Stimulated activated CD4-positive, alpha-beta T cell treated with anti-CD3 and anti-CD28 coated beads, Interleukin-12 subunit alpha, Interleukin-12 subunit beta, amount 100 ng/mL, for 4 hours (primary cell): ENCODE results near the gene TUSC2.

ENCODE experiments used
- DNase-seq: peaks from one replicate; pipeline ENCODE4 v3.0.0-alpha.2; 2020

Gene TUSC2

DNA sequence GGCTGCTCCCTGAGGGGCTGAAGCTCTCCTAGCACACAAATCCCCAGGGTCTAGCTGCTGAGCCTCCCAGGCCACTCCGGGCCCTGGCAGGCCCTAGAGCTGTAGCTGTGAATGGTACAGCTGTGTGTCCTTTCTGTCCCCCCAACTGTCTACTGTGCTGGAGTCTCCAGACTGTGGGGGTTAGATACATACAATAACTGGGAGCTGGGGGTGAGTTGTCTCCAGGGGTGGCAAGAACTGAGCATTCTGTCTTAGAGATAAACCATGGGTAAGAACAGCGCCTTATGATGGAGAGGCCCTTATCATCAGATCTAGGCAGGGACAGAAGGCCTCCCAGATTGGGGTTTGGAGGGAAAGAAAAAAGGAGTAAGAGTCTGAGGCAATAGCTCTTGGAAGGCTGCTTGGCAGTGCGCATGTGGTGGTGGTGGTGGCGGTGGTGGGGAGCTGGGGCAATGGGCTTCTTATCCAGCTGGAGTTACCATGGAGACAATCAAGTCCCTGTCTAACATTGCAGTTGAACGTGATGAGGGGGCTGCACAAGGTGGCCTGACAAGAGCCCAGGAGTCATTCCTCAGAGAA is 26.3 kb upstream of the TUSC2 start:
- no peak for DNase-seq

DNA sequence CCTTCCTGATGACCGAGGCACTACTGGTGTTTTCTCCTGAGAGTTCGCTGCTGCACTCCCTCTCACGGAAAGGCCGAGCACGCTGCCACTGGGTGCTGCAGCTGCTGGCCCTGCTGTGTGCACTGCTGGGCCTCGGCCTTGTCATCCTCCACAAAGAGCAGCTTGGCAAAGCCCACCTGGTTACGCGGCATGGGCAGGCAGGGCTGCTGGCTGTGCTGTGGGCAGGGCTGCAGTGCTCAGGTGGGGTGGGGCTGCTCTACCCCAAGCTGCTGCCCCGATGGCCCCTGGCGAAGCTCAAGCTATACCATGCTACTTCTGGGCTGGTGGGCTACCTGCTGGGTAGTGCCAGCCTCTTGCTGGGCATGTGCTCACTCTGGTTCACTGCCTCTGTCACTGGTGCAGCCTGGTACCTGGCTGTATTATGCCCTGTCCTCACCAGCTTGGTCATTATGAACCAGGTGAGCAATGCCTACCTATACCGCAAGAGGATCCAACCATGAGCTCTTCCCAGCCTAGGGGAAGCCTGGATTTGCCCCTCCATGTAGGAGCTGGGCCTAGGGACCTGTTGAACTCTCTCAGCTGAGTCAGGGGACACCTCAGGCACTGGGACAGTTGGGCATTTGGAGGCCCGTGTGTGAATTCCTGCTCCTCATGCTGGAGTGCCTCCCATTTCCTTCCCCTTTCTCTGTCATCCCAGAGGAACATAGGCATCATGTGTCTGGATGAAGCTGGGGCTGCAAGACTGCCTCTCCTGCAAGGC is 25.4 kb upstream of the TUSC2 start:
- no peak for DNase-seq

DNA sequence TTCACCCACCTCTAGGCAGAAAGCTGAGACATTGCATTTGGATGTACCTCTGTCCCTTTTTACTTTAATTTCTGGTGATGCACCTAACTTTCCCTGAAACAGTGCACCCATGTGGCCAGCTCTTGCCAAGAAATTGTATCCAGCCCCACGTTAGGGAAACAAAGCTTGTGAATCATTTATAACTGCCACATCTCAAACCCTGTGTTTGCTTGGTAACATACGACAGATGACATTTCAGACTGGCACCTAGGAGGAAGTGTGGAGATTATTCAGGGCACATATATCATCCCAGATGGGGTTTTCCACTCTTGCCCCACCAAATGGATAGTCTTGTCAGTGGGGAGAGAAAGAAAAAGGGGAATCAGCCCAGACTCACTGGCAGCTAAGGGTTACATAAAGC is 24.8 kb upstream of the TUSC2 start:
- no peak for DNase-seq

GRCh38 chr3:50351323-50351697 is 23.3 kb upstream of the TUSC2 start:
- DNase-seq, result no peak

DNA sequence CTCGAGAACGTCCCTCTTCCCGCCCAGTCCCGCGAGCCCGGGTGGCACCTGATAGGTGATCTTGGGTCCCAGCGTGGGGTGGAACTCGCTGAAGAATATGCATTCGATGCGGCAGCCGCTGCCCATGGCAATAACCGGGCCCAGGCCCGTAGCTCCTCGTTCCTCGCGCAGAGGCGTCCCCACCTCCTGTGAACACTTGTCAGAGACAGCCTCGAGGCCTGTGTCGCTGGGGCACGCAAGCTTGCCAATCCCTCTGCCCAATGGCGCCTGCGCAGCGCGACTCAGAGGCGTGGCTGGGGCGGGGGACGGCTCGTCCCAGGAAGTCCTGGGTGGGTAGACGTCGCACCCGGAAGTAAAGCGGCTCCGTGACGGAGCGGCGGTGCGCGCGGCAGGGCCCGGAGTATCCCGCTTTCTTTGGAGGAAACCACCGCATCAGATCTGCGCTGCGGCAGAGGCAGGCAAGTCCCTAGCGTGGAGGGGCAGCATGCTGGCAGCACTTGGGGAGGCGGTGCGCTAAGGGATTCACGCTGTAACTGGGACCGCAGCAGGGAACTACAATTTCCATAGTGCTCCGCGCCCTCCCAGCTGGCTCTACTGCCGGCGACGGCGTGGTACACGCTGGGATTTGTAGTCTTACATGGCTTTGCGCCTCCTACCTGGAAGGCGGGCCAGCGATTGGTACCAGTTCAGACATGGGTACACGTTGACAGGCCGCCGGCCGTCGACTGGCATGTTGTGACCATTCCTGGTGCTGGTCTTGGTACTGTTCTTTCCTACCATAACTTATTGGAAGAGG is 22.7 kb upstream of the TUSC2 start, which contains the start of the genes CYB561D2 and NPRL2:
CYB561D2 (plus strand) TSS at position 336 of the 796 bp plus-strand sequence. CDS start 572 bp downstream, outside the sequence.
NPRL2 (minus strand) TSS at position 249 of the 796 bp plus-strand sequence; CDS start at position 126, 123 bp downstream.
- peak; percentile 99 for DNase-seq

DNA sequence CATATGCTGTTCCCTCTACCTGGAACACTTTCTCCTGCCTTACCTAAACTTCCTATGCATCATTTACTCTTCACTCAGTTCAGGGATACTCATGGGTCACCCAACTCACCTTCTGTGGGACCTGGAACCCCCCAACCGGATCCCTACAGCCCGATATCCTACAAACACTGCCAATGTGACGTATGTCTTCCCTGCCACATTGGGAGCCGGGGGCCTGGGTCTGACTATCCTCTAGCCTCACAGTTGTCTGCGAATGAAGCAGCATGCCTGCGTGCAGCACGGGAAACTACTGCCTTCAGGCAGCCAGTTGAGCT is 22.1 kb upstream of the TUSC2 start:
- no peak for DNase-seq

DNA sequence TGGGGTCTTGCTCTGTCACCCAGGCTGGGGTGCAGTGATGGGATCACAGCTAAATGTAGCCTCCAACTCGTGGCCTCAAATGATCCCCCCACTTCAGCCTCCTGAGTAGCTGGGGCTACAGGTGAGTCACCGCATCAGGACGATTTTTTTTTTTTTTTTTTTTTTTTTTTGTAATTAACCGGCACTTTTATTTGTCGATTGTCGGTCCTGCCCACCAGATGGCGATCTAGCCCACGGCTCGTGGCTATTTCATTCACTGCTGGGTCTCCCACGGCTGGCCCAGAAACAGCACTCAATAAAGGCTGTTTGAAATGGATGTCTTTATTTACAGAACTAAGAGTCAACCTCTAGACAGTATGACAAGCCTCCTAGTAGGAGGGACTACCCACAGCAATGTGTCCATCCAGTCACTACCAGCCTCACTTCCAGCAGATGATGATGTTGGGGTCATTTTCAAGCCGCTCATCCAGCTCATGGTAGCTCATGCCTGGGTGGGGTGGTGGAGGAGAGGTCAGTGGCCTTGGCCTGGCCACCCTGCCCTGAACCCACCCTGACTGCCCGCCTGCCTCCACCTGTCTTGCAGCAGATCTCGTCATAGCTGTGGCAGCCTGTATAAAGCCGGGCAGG is 19.3 kb upstream of the TUSC2 start:
- peak; percentile 66 for DNase-seq

DNA sequence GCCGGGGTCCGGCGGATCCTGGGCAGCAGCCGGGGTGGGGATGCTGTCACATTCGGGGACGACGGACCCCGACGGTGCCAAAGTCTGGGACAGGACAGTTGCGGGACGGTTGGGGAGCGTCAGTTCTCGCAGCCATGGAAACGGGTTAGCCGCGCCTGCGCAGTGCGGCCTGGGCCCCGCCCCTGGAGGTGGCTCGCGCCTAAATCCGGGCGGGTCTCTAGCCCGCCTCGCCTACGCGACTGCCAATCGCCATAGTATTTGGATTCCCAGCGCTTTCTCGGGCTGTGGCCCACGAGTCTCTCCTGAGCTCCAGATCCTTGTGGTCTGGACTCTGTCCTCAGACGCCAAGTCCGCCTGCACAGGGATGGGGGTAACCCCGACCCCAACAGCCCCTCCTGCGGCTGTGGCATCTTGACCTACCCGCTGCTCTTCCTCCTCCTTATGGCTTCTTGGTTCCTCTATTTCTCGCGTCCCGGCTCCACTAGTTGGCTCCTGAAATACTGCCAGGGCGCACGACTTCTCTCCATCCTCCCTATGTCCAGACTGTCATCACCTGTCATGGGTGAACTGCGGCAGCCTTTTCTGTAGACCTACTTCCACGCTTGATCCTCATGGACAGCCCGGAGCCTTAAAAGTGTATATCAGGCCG is 17.7 kb upstream of the TUSC2 start, which contains the start of gene ZMYND10:
ZMYND10 (minus strand) TSS at position 147 of the 649 bp plus-strand sequence. CDS start 153 bp downstream, outside the sequence.
- DNase-seq, result peak; percentile 67

GRCh38 chr3:50345008-50345407 is 17.0 kb upstream of the TUSC2 start:
- DNase-seq, result no peak

- DNase-seq, result no peak
Observed at GRCh38 chr3:50342813-50343633, 15.0 kb upstream of the TUSC2 start.

DNA sequence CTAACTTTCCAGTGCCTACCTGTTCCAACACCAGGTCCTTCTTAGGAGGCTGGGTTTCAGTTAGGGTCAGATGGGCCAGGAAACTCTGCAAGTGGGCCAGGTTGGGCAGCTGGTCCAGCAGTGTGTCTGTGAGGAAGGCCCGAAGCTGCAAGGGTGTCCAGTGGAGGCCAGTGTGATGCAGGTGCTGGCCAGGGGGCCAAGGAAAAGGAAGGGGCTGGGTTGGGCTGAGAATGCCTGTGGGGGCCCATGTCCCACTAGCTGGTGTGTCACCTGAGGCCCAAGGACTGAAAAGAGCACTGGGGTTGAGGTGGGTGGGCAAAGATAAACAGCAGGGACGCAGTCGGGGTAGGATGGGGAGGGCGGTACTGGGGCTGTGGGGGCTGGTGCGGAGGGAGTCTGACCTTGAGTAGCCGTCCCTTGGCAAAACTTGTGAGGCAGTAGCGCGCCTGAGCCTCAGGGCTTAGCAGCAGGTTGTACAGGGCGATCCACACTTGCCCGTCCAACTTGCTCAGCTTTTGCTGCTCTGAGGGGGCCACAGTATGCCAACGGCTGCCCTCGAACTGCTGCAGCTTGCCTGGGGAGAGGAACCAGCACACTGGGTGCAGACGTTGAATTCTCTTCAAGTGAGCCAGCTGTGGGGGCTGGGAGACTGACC is 14.1 kb upstream of the TUSC2 start:
- DNase-seq, result no peak

DNA sequence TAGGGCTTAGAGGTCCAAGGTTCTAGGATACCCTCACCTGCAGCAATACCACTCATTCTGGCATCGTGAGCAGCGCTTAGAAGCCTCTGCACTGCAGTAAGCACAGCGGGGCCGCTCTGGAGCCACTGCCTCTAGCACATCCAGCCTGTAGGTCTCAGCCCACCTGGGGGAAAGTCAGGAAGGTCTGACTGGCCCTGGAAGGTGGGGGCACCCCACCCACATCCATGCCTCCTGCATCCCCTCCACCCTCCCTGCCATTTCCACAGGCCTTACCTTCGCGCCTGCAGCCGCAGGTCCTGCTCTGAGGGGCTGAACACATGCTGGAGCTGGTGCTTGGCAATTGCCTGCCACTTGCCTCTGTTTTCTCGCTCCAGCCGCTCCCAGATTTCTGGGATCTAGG is 13.5 kb upstream of the TUSC2 start:
- DNase-seq, result no peak

DNA sequence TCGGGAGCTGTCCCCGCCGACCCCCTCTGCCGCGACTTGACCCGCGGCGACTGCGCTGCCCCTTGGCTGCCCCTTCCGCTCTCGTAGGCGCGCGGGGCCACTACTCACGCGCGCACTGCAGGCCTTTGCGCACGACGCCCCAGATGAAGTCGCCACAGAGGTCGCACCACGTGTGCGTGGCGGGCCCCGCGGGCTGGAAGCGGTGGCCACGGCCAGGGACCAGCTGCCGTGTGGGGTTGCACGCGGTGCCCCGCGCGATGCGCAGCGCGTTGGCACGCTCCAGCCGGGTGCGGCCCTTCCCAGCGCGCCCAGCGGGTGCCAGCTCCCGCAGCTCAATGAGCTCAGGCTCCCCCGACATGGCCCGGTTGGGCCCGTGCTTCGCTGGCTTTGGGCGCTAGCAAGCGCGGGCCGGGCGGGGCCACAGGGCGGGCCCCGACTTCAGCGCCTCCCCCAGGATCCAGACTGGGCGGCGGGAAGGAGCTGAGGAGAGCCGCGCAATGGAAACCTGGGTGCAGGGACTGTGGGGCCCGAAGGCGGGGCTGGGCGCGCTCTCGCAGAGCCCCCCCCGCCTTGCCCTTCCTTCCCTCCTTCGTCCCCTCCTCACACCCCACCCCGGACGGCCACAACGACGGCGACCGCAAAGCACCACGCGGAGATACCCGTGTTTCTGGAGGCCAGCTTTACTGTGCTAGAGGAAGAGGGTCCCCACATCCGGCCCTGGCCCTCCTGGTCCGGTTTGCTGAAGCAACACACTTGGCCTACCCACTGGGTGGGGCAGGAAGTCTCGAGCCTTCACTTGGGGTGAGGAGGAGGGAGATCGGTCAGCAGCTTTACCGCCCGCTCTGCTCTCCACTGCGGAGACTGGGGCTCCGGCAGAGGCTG is 12.7 kb upstream of the TUSC2 start, which contains the start of gene RASSF1:
RASSF1 (minus strand) TSS at position 389 of the 882 bp plus-strand sequence; CDS start at position 358, 31 bp downstream.
- DNase-seq, result peak; percentile 64

GRCh38 chr3:50340147-50340447 is 12.1 kb upstream of the TUSC2 start:
- no peak for DNase-seq

- no peak for DNase-seq
Observed at GRCh38 chr3:50339485-50340146, 11.6 kb upstream of the TUSC2 start.

DNA sequence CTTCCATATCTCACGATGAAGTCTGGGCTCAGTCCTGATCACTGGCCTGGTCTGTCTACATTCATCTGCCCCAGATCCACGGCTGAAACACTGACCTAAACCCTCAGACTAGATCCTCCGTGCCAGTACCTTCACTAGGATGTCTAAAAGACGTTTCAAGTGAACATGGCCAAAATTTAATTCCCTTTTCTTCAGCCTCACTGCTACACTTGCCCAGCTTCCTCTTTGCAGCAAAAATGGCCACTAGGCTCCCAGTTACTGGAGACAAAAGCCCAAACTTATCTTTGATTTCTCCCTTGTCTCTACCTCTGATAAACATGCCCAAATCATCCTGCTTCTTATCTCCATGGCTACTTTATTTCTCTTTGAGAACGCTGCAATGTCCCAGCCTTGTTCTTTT is 10.9 kb upstream of the TUSC2 start:
- no peak for DNase-seq

- peak; percentile 93 for DNase-seq
Observed at GRCh38 chr3:50337175-50337861, 9.3 kb upstream of the TUSC2 start.

DNA sequence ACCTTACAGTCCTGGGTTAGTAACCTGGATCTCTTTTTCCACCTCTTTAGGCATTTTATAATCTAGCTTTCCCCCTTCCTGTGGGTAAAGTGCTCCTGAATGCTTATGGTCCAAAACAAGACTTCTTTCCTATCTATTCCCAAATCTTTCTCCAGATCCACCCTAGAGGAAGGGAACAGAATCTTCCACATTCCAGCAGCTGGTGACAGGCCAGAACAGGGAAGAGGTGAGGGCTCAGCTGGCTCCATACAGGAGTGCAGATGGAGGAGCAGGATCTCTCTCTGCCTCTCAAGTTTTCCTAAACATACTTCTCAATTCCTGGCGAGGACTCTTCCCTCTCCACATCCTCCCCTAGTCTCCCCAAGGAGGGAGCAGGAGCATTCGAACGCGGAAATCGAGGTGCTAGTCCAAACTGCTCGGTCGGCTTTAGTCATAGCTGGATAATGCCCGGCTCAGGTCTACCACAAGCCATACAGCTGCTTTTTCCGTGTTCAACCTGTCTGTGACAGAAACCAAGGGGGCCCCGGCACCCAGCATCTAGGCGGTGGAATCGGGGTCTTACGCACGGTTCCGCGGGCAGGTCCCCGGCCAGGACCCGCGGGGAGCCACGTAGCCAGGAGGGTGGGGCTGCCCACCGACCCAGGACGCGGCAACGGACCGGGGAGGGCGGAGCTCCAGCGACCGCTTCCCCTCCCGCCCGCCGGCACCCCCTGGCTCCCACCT is 8.6 kb upstream of the TUSC2 start:
- no peak for DNase-seq
